Mammary epithelial cell (primary cell): ENCODE results near the gene SCARB1.

ENCODE experiments used
- EZH2 ChIP-seq: IDR thresholded peaks from 2 replicates; pipeline ENCODE4 v1.6.1; 2012; ENCODE audit warnings: low read length, inconsistent platforms, borderline replicate concordance
- TF ChIP-seq, protein P1 (sequence below), 2 donors: IDR thresholded peaks in 1 of 2; conservative IDR thresholded peaks in 1 of 2; 2 replicates each; pipeline ENCODE4 v1.5.1; 2011 to 2012; ENCODE audit warnings: inconsistent platforms in 2 of 2, low read length in 2 of 2, mild to moderate bottlenecking in 2 of 2, control low read depth in 1 of 2, low read depth in 1 of 2; ENCODE audit not compliant: insufficient read depth in 1 of 2; ENCODE audit errors: extremely low read depth in 1 of 2

DNA sequence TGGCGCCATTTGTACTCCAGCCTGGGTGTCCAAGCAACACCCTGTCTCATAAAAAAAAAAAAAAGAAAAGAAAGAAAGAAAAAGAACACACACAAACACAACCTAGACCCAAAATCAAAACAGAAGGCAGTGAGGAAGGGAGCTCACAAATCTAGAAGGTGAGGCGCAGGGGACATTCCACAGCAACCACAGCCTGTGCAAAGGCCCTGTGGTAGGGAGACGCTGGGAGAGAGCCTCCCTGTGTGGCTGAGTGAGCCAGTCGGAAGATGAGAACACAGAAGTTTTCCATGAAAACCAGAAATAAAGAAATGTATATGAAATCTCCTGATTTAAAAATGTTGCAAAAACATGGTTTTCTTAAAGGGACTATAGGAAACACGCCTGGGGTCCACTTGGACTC, 44.6 kb downstream of the SCARB1 start:
- TF ChIP-seq, protein P1, sequence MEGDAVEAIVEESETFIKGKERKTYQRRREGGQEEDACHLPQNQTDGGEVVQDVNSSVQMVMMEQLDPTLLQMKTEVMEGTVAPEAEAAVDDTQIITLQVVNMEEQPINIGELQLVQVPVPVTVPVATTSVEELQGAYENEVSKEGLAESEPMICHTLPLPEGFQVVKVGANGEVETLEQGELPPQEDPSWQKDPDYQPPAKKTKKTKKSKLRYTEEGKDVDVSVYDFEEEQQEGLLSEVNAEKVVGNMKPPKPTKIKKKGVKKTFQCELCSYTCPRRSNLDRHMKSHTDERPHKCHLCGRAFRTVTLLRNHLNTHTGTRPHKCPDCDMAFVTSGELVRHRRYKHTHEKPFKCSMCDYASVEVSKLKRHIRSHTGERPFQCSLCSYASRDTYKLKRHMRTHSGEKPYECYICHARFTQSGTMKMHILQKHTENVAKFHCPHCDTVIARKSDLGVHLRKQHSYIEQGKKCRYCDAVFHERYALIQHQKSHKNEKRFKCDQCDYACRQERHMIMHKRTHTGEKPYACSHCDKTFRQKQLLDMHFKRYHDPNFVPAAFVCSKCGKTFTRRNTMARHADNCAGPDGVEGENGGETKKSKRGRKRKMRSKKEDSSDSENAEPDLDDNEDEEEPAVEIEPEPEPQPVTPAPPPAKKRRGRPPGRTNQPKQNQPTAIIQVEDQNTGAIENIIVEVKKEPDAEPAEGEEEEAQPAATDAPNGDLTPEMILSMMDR (conservative IDR thresholded peaks at IDR 0.05 in 1 of 2, IDR thresholded peaks at IDR 0.05 in 1 of 2; ENCODE audit: extremely low read depth in 1 of 2, insufficient read depth in 1 of 2, low read depth in 1 of 2, low read length in 2 of 2) = no peak
- no peak for TF ChIP-seq EZH2
